Bronchial epithelial cell (primary cell): ENCODE measurements around the gene MAP3K7. TPM values are rescaled to one million over a fixed set of nuclear protein-coding genes. Genes with fewer than 3 reads are reported as not detected.

ENCODE experiments used
- DNase-seq: peaks from one replicate; pipeline ENCODE4 v3.0.0-alpha.2; 2010; ENCODE audit warnings: low read depth
- FAIRE-seq: peaks from 2 replicates; lab custom pipeline; 2011; peaks lifted over from hg19 to GRCh38; lab: Jason Lieb, UNC
- H3K27me3 ChIP-seq: 2 replicates; pipeline ENCODE4 v1.5.1; 2011; ENCODE audit warnings: low read length; ENCODE audit not compliant: control insufficient read depth, insufficient read depth
- H3K36me3 ChIP-seq: 2 replicates; pipeline ENCODE4 v1.5.1; 2011; ENCODE audit warnings: low read length; ENCODE audit not compliant: control insufficient read depth, insufficient read depth
- H3K4me3 ChIP-seq: 2 replicates; pipeline ENCODE4 v1.5.1; 2011; ENCODE audit warnings: mild to moderate bottlenecking, low read depth, low read length, control low read depth
- total RNA-seq: library from RNA; depleted of rRNA; stranded (reverse); fragments of >200 nt; gene quantifications from 2 replicates; pipeline ENCODE4 v1.2.1, GENCODE V29; 2014
- TF ChIP-seq, protein P1 (sequence below): IDR thresholded peaks from 2 replicates; pipeline ENCODE4 v1.5.1; 2011; ENCODE audit warnings: mild to moderate bottlenecking, moderate library complexity, low read length, control low read depth, inconsistent platforms; ENCODE audit not compliant: insufficient read depth, severe bottlenecking

Gene MAP3K7
- total RNA-seq, 1 donor from 2014 or later: 27.6 TPM

GRCh38 chr6:90583836-90584481 lies 2.9 kb downstream of the MAP3K7 start:
- Histone ChIP-seq H3K4me3 (no peak overlapping the region), H3K27me3 (no peaks in the 10 kb centered on the region), H3K36me3 (peaks cover 1% of the 10 kb centered on the region)
- FAIRE-seq: no peak
- TF ChIP-seq, protein P1, sequence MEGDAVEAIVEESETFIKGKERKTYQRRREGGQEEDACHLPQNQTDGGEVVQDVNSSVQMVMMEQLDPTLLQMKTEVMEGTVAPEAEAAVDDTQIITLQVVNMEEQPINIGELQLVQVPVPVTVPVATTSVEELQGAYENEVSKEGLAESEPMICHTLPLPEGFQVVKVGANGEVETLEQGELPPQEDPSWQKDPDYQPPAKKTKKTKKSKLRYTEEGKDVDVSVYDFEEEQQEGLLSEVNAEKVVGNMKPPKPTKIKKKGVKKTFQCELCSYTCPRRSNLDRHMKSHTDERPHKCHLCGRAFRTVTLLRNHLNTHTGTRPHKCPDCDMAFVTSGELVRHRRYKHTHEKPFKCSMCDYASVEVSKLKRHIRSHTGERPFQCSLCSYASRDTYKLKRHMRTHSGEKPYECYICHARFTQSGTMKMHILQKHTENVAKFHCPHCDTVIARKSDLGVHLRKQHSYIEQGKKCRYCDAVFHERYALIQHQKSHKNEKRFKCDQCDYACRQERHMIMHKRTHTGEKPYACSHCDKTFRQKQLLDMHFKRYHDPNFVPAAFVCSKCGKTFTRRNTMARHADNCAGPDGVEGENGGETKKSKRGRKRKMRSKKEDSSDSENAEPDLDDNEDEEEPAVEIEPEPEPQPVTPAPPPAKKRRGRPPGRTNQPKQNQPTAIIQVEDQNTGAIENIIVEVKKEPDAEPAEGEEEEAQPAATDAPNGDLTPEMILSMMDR: no peak
- no peak for DNase-seq

DNA sequence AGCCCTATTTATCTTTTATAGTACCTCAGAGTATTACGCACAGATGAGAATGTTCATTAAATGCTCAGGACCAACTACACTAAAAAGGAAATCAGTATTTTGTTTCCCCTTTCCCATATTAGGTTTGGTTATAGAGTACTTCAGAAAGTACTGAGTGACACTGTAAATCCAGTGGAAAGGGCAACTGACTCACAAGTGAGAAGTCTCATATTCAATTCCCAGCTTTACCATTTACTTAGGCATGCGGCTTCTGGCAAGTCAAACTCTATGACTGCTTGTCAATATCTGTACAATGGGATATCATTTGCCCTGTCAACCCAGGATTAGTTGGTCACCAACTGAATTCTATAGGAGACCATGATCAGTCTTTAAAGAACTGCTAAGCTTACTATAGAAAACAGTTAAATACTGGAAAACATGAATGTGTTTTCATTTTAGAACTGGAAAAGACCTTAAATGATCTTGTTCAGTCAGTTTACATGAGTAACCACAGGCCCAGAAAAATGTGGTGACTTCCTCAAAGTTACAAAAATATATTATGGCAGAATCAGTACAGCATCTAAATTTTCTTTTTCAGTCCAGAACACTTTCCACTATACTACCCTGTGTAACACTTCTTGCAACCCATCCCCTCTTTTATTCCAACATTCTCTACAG lies 3.6 kb downstream of the MAP3K7 start:
- TF ChIP-seq, protein P1: no peak
- DNase-seq: no peak
- Histone ChIP-seq H3K27me3 (no peaks in the 10 kb centered on the region), H3K4me3 (no peak overlapping the region), H3K36me3 (peaks cover 1% of the 10 kb centered on the region)
- FAIRE-seq: no peak

- Histone ChIP-seq H3K4me3 (no peak overlapping the region), H3K36me3 (peaks cover 3% of the 10 kb centered on the region), H3K27me3 (no peaks in the 10 kb centered on the region)
- TF ChIP-seq, protein P1: no peak
- DNase-seq (no peak), FAIRE-seq (no peak)
Measured at GRCh38 chr6:90581146-90581545, 5.7 kb downstream of the MAP3K7 start.

GRCh38 chr6:90578894-90579549 lies 7.8 kb downstream of the MAP3K7 start:
- no peak for FAIRE-seq
- H3K36me3 ChIP-seq: peaks cover 4% of the 10 kb centered on the region
- H3K27me3 ChIP-seq: no peaks in the 10 kb centered on the region
- no peak for DNase-seq
- TF ChIP-seq, protein P1: no peak
- H3K4me3 ChIP-seq: no peak overlapping the region

- Histone ChIP-seq H3K27me3 (no peaks in the 10 kb centered on the region), H3K36me3 (peaks cover 5% of the 10 kb centered on the region), H3K4me3 (no peak overlapping the region)
- TF ChIP-seq, protein P1: no peak
- DNase-seq: no peak
- no peak for FAIRE-seq
Measured at GRCh38 chr6:90575267-90575666, 11.6 kb downstream of the MAP3K7 start.
